Breast epithelium (tissue), 4 donors: Measurements from ENCODE around the gene RASA3. TPM values are rescaled to one million over a fixed set of nuclear protein-coding genes. Genes with fewer than 3 reads are reported as not detected.
A peak's percentile ranks its signal among the peaks of the same experiment; 100 is the strongest.

Source experiments
- DNase-seq, 2 donors: peaks; one replicate each; pipeline ENCODE4 v3.0.0-alpha.2; 2019; ENCODE audit warnings: low spot score in 2 of 2
- H3K27ac ChIP-seq, 2 donors: fragments of 200-600 bp; sonication (generic) in 1 of 2; one replicate each; pipeline ENCODE4 v1.5.1; 2016 to 2019; ENCODE audit warnings: mild to moderate bottlenecking in 1 of 2
- H3K27me3 ChIP-seq, 2 donors: fragments of 200-600 bp; sonication (generic) in 1 of 2; one replicate each; pipeline versions ENCODE4 v1.5.1 to v1.6.0; 2017 to 2019; ENCODE audit warnings: control low read depth in 1 of 2, mild to moderate bottlenecking in 1 of 2
- H3K36me3 ChIP-seq: fragments of 200-600 bp; one replicate; pipeline ENCODE4 v1.5.1; 2019
- H3K4me1 ChIP-seq, 2 donors: fragments of 200-600 bp; sonication (generic); one replicate each; pipeline ENCODE4 v1.5.1; 2016 to 2019; ENCODE audit warnings: control low read depth in 1 of 2
- H3K4me3 ChIP-seq, 3 donors: fragments of 200-600 bp; sonication (generic); 1 replicate in 2 of 3; 2 replicates in 1 of 3; pipeline ENCODE4 v1.5.1; 2016 to 2019; ENCODE audit warnings: mild to moderate bottlenecking in 3 of 3, moderate library complexity in 2 of 3
- H3K9me3 ChIP-seq, 2 donors: fragments of 200-600 bp; sonication (generic) in 1 of 2; one replicate each; pipeline ENCODE4 v1.5.1; 2016 to 2019; ENCODE audit warnings: control low read depth in 1 of 2
- CTCF ChIP-seq, 3 donors: fragments of 450-650 bp; IDR thresholded peaks; one replicate each; pipeline ENCODE4 v1.5.1; 2016 to 2017; ENCODE audit warnings: antibody characterized with exemption in 3 of 3, mild to moderate bottlenecking in 3 of 3, moderate library complexity in 3 of 3
- POLR2A ChIP-seq: fragments of 450-650 bp; IDR thresholded peaks from one replicate; pipeline ENCODE4 v1.6.1; 2016; ENCODE audit warnings: antibody characterized with exemption, mild to moderate bottlenecking, moderate library complexity
- POLR2AphosphoS5 ChIP-seq, 3 donors: sonication (generic); formaldehyde crosslinking; IDR thresholded peaks; one replicate each; pipeline ENCODE4 v1.6.1; 2017; ENCODE audit warnings: antibody characterized with exemption in 3 of 3
- intact Hi-C: fragments of 100-400 bp; cut with DNase I; formaldehyde crosslinking; loops from one replicate; pipeline ENCODE4 v1.15.1; 2023; ENCODE audit warnings: low total_unique reads
- total RNA-seq, 3 donors: library from RNA; depleted of rRNA; stranded (reverse); fragments of >200 nt; gene quantifications; one replicate each; pipeline ENCODE4 v1.1.0, GENCODE V29; 2016

RASA3 gene
- total RNA-seq, 3 donors from 2014 or later, result 14.2 to 54.9 (median 31.5) TPM

DNA sequence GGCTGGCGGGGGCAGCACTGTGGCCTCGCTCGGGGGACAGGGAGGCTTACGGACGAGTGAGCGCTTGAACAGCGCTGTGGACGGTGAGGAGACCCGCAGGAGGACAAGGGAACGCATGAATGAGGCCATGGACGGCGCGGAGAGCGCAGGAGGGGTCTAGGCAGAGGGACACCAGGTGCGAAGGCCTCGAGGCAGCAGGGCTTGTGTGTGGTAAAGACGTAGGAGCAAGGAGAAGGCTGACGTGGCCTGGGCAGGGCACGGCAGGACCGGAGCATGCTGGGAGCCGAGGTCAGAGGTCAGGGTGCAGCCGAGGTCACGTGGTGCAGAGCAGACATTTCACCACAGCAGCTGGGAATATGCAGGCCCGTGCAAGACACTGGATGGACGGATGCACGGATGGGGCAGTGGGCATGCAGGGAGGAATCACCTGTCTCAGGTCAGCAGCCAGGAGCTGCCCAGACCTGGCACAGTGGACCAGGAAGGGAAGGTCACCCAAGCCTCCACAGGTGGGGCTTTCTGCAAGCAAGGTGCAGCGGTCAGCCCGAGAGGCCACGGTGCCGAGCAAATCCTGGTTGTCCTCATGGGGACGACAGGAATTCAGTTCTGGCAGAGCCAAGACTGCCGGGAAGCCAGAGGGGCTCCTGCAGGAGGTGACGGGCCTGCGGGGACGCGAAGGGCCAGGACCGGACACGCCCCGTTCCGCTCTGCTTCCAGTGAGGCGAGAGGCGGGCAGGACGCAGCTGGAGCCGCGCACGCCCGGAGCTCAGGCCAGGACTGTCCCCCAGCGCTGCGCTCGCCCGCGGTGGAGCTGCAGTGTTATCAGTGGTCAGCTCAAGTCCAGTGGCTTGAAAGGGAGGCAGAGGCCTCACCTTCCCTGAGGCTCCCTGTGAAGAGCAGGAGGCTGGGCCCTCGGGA is 72.2 kb downstream of the RASA3 start:
- Histone ChIP-seq H3K27ac (peak overlapping the region; percentile 17 to 68), H3K27me3 (no peaks in the 10 kb centered on the region), H3K9me3 (no peaks in the 10 kb centered on the region), H3K36me3 (no peaks in the 10 kb centered on the region), H3K4me1 (peaks cover 6 to 14% of the 10 kb centered on the region in 2 donors), H3K4me3 (peak overlapping the region in 1 of 3 donors; percentile 26)
- DNase-seq, result no peak
- no peak for TF ChIP-seq POLR2AphosphoS5 (IDR thresholded peaks at IDR 0.05)
- no peak for TF ChIP-seq POLR2A
- intact Hi-C loops, result no loop called here

DNA sequence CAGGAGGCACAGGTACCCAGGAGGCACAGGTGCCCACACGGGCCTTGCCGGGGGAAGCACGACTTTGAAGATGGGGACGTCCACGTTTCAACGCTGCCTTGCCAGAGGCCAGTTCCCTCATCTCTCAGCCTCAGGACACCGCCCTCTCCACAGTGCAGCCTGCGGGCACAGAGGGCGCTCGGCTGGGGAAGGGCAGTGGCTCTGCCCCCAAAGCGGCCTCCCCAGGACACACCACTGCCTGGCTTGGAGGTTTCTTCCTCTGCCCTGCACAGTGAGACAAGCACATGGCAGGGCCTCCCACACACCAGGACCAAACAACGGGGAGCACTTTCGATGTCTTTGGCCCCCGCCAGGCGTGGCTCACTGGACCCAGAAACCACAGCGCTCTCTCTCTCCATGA is 73.0 kb downstream of the RASA3 start:
- TF ChIP-seq POLR2A, result no peak
- no peak for TF ChIP-seq CTCF (IDR thresholded peaks at IDR 0.05)
- no peak for TF ChIP-seq POLR2AphosphoS5 (IDR thresholded peaks at IDR 0.05)
- peaks cover 0 to 6% of the 10 kb centered on the region in 2 donors for H3K4me1 ChIP-seq
- DNase-seq, result no peak
- intact Hi-C loops, result no loop called here
- peak overlapping the region in 1 of 2 donors; percentile 34 for H3K27ac ChIP-seq
- no peaks in the 10 kb centered on the region for H3K9me3 ChIP-seq
- H3K36me3 ChIP-seq, result no peaks in the 10 kb centered on the region
- H3K27me3 ChIP-seq, result no peaks in the 10 kb centered on the region
- H3K4me3 ChIP-seq, result no peak overlapping the region

- TF ChIP-seq POLR2A (no peak), CTCF (IDR thresholded peaks at IDR 0.05) (no peak), POLR2AphosphoS5 (IDR thresholded peaks at IDR 0.05) (no peak)
- intact Hi-C loops, result no loop called here
- DNase-seq, result no peak
- no peaks in the 10 kb centered on the region for H3K9me3 ChIP-seq
- H3K36me3 ChIP-seq, result no peaks in the 10 kb centered on the region
- H3K4me1 ChIP-seq, result peaks cover 0 to 5% of the 10 kb centered on the region in 2 donors
- peak overlapping the region in 1 of 2 donors; percentile 22 for H3K27ac ChIP-seq
- no peaks in the 10 kb centered on the region for H3K27me3 ChIP-seq
- no peak overlapping the region for H3K4me3 ChIP-seq
Measured at GRCh38 chr13:114058051-114058867, 74.2 kb downstream of the RASA3 start.

GRCh38 chr13:114057166-114058050 is 75.0 kb downstream of the RASA3 start:
- no peaks in the 10 kb centered on the region for H3K27me3 ChIP-seq
- peaks cover 0 to 5% of the 10 kb centered on the region in 2 donors for H3K4me1 ChIP-seq
- no peaks in the 10 kb centered on the region for H3K9me3 ChIP-seq
- H3K36me3 ChIP-seq, result no peaks in the 10 kb centered on the region
- intact Hi-C loops, result no loop called here
- no peak overlapping the region for H3K4me3 ChIP-seq
- peak overlapping the region in 1 of 2 donors; percentile 22 for H3K27ac ChIP-seq
- DNase-seq, result no peak
- TF ChIP-seq POLR2AphosphoS5 (IDR thresholded peaks at IDR 0.05) (no peak), CTCF (IDR thresholded peaks at IDR 0.05) (no peak), POLR2A (no peak)
